ENCODE data around the gene BCL11B. TPM values are rescaled to one million over a fixed set of nuclear protein-coding genes. Genes with fewer than 3 reads are reported as not detected.

Gene BCL11B
- total RNA-seq, 1 donor from 2014 or later, result 1.3 TPM

DNA sequence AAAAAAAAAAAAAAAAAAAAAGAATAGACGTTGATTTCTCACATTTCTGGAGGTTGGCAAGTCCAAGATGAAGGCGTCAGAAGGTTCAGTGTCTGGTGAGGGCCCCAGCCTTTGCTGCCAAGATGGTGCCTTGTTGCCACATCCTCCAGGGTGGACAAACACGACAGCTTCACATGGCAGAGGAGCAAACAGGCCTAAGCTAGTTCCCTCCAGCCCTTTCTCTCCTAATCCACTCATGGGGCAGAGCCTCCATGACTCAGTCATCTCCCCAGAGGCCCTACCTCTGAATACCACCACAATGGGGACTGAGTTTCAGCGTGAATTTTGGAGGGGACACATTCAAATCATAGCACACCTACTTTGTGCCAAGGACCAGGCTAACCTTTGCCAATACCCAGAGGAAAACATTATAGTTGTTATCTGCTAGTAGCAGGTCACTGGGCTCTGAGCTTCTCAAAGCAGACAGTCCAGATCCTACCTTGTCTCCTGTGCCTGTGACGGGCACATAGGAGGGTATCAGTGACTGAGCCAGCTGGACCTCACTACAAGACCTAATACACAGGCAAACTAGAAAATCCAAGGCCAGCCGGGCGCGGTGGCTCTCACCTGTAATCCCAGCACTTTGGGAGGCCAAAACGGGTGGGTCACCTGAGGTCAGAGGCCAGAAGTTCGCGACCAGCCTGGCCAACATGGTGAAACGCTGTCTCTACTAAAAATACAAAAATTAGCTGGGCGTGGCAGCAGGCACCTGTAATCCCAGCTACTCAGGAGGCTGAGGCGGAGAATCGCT, 10.5 kb upstream of the BCL11B start:
- H3K36me3 ChIP-seq, result no peaks in the 10 kb centered on the region
- Mint-ChIP-seq H3K36me3 (no peaks in the 10 kb centered on the region), H3K27ac (no peak overlapping the region), H3K9me3 (no peaks in the 10 kb centered on the region), H3K4me3 (no peak overlapping the region), H3K27me3 (ENCODE audit: insufficient read depth, low read depth) (peaks cover 21% of the 10 kb centered on the region), H3K4me1 (peaks cover 4% of the 10 kb centered on the region)
- no peaks in the 10 kb centered on the region for H3K4me1 ChIP-seq
- no peak overlapping the region for H2AFZ ChIP-seq (replicated peaks)
- H4K20me1 ChIP-seq (ENCODE audit: low read depth), result no peaks in the 10 kb centered on the region
- H3K4me3 ChIP-seq, result no peak overlapping the region
- peaks cover 7% of the 10 kb centered on the region for H3K27me3 ChIP-seq
- DNase-seq (ENCODE audit: low spot score), result no peak
- H3K4me2 ChIP-seq, result no peak overlapping the region
- TF ChIP-seq, protein P1, sequence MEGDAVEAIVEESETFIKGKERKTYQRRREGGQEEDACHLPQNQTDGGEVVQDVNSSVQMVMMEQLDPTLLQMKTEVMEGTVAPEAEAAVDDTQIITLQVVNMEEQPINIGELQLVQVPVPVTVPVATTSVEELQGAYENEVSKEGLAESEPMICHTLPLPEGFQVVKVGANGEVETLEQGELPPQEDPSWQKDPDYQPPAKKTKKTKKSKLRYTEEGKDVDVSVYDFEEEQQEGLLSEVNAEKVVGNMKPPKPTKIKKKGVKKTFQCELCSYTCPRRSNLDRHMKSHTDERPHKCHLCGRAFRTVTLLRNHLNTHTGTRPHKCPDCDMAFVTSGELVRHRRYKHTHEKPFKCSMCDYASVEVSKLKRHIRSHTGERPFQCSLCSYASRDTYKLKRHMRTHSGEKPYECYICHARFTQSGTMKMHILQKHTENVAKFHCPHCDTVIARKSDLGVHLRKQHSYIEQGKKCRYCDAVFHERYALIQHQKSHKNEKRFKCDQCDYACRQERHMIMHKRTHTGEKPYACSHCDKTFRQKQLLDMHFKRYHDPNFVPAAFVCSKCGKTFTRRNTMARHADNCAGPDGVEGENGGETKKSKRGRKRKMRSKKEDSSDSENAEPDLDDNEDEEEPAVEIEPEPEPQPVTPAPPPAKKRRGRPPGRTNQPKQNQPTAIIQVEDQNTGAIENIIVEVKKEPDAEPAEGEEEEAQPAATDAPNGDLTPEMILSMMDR (IDR thresholded peaks at IDR 0.05), result no peak
- TF ChIP-seq EZH2phosphoT487 (IDR thresholded peaks at IDR 0.05) (no peak), EZH2 (IDR thresholded peaks at IDR 0.05) (no peak)
- no peaks in the 10 kb centered on the region for H3K79me2 ChIP-seq (ENCODE audit: low read depth)
- no peak overlapping the region for H3K9ac ChIP-seq
- no peaks in the 10 kb centered on the region for H3F3A ChIP-seq (ENCODE audit: low read depth)
- no peak overlapping the region for H3K27ac ChIP-seq
- no peaks in the 10 kb centered on the region for H3K9me3 ChIP-seq (ENCODE audit: low read depth)

DNA sequence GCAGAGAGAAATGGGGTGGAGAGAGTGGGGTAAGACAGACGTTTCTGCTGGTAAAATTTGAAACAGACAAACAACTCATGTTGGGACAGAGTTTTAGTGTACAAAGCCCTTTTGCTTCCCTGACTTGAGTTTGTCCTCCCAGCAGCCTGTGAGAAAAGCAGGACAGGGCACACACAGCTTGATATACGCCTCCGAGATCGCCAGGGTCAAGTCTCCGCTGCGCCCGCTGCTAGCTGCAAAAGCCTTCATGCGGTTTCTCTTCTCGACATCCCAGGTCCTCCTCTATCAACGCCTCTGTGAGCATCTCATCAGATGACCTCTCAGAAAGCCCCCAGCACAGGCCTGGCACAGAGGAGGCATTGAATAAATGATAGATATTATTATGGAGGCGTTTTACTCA, 9.4 kb upstream of the BCL11B start:
- Mint-ChIP-seq H3K27ac (no peak overlapping the region), H3K4me3 (no peak overlapping the region)
- H3K36me3 ChIP-seq, result no peaks in the 10 kb centered on the region

DNA sequence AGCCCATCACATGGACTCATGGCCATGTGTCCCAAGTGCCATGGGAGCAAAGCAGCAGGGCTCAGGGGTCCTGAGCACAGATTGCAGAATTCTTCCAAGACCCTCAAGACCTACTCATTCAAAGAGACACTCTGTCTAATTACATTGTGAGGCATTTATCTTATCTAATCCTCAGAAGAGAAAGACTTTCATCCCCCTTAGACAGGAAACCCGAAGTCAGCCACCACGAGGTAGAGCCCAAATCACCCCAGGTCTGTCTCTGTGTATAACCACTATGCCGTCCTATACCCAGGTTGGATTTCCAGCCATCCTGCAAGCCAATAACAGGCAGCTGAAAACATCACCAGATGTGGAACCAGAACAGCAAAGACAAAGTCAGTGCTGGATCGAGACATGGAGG, 8.9 kb upstream of the BCL11B start:
- no peaks in the 10 kb centered on the region for H3K36me3 ChIP-seq
- no peak for TF ChIP-seq EZH2 (IDR thresholded peaks at IDR 0.05)
- no peak for TF ChIP-seq EZH2phosphoT487 (IDR thresholded peaks at IDR 0.05)
- TF ChIP-seq, protein P1 (IDR thresholded peaks at IDR 0.05), result no peak
- H3K36me3 Mint-ChIP-seq, result no peaks in the 10 kb centered on the region
- no peaks in the 10 kb centered on the region for H3K79me2 ChIP-seq (ENCODE audit: low read depth)
- peaks cover 31% of the 10 kb centered on the region for H3K27me3 Mint-ChIP-seq (ENCODE audit: insufficient read depth, low read depth)
- no peaks in the 10 kb centered on the region for H3K9me3 ChIP-seq (ENCODE audit: low read depth)
- no peak overlapping the region for H3K4me2 ChIP-seq
- no peak overlapping the region for H3K9ac ChIP-seq
- H3K27me3 ChIP-seq, result peaks cover 23% of the 10 kb centered on the region
- no peaks in the 10 kb centered on the region for H3F3A ChIP-seq (ENCODE audit: low read depth)
- H2AFZ ChIP-seq (replicated peaks), result no peak overlapping the region
- H3K4me1 ChIP-seq, result no peaks in the 10 kb centered on the region
- H3K27ac ChIP-seq, result no peak overlapping the region
- DNase-seq (ENCODE audit: low spot score), result no peak
- H4K20me1 ChIP-seq (ENCODE audit: low read depth), result no peaks in the 10 kb centered on the region
- no peak overlapping the region for H3K4me3 Mint-ChIP-seq
- H3K4me1 Mint-ChIP-seq, result peaks cover 11% of the 10 kb centered on the region
- H3K4me3 ChIP-seq, result no peak overlapping the region
- H3K9me3 Mint-ChIP-seq, result no peaks in the 10 kb centered on the region
- no peak overlapping the region for H3K27ac Mint-ChIP-seq

More for the DNA sequence above, 9.4 kb upstream of the BCL11B start:
- Mint-ChIP-seq H3K4me1 (peaks cover 11% of the 10 kb centered on the region), H3K36me3 (no peaks in the 10 kb centered on the region), H3K27me3 (ENCODE audit: insufficient read depth, low read depth) (peaks cover 28% of the 10 kb centered on the region), H3K9me3 (no peaks in the 10 kb centered on the region)
- Histone ChIP-seq H3K4me3 (no peak overlapping the region), H3K4me2 (no peak overlapping the region), H3K9ac (no peak overlapping the region), H2AFZ (replicated peaks) (no peak overlapping the region), H4K20me1 (ENCODE audit: low read depth) (no peaks in the 10 kb centered on the region), H3K27me3 (peaks cover 18% of the 10 kb centered on the region), H3K9me3 (ENCODE audit: low read depth) (no peaks in the 10 kb centered on the region), H3K27ac (no peak overlapping the region), H3K4me1 (no peaks in the 10 kb centered on the region), H3K79me2 (ENCODE audit: low read depth) (no peaks in the 10 kb centered on the region), H3F3A (ENCODE audit: low read depth) (no peaks in the 10 kb centered on the region)
- no peak for DNase-seq (ENCODE audit: low spot score)
- TF ChIP-seq EZH2 (IDR thresholded peaks at IDR 0.05) (no peak), EZH2phosphoT487 (IDR thresholded peaks at IDR 0.05) (no peak)
- TF ChIP-seq, protein P1 (IDR thresholded peaks at IDR 0.05), result no peak

Data from neural progenitor cell (in vitro differentiated cells).